PFSK-1 (cell line): Measurements from ENCODE around the gene LPCAT4.

ENCODE experiments used
- POLR2AphosphoS5 ChIP-seq: IDR thresholded peaks from 2 replicates; pipeline ENCODE4 v1.6.1; 2012; ENCODE audit warnings: low read depth, mild to moderate bottlenecking, control low read depth, low read length, moderate library complexity
- SIN3A ChIP-seq: IDR thresholded peaks from 2 replicates; pipeline ENCODE4 v1.6.1; 2012; ENCODE audit warnings: mild to moderate bottlenecking, low read length, moderate library complexity, borderline replicate concordance; ENCODE audit not compliant: insufficient read depth
- TAF1 ChIP-seq: IDR thresholded peaks from 2 replicates; pipeline ENCODE4 v1.6.1; 2012; ENCODE audit warnings: low read length, control low read depth, borderline replicate concordance; ENCODE audit not compliant: insufficient read depth

- no peak for TF ChIP-seq POLR2AphosphoS5
- TF ChIP-seq SIN3A = no peak
- no peak for TF ChIP-seq TAF1
These were observed 17.2 kb downstream of the LPCAT4 start for GRCh38 chr15:34349769-34350168.
